ENCODE data around the gene RAB11FIP4.

RAB11FIP4 gene

DNA sequence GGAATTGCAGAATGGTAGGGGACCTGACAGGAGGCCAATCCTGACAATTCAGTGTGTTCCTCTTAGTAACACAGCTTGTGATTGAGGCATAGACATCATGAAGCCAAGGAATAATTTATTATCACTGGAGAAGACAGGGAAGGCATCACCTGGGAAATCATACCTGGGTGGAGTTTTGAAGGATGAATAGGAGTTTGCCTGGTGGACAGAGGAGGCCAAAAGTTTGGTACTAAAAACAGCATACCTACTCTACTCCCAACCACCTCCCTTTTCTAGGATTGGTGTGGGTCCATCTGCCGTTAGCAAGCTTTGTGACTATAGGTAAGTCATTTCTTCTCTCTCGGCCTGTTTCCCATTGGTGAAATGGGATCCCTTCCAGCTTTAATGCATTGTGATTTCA lies 88.0 kb downstream of the RAB11FIP4 start:
- DNase-seq (ENCODE audit: low spot score), result no peak
- H3K4me1 Mint-ChIP-seq (ENCODE audit: low read depth), result no peaks in the 10 kb centered on the region
- H3K27ac Mint-ChIP-seq, result no peak overlapping the region
- H3K27me3 Mint-ChIP-seq (ENCODE audit: low read depth), result peaks cover 6% of the 10 kb centered on the region
- H3K4me3 Mint-ChIP-seq, result no peak overlapping the region
- no peaks in the 10 kb centered on the region for H3K9me3 Mint-ChIP-seq
- H3K36me3 Mint-ChIP-seq (ENCODE audit: low read depth), result no peaks in the 10 kb centered on the region

DNA sequence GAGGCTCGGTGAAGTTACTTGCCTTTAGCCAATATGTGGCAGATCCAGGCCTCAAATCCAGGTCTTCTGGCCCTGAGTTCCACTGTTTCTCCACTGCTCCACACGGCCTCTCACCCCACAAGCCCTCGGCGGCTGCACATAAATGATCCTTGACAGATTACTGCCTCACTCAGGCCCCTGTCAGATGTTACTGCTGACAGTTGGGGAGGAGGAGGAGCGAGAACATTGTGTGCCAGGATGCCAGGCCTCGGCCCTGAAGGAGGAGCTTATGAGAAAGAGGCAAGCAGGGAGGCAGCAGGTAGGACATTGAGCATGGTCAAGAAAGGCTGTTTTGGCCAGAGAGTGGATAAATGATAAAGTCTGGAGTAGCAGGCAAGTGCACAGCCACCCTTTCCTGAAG lies 88.6 kb downstream of the RAB11FIP4 start:
- Mint-ChIP-seq H3K27ac (no peak overlapping the region), H3K27me3 (ENCODE audit: low read depth) (peaks cover under 1% of the 10 kb centered on the region), H3K4me3 (no peak overlapping the region), H3K9me3 (no peaks in the 10 kb centered on the region), H3K4me1 (ENCODE audit: low read depth) (no peaks in the 10 kb centered on the region), H3K36me3 (ENCODE audit: low read depth) (no peaks in the 10 kb centered on the region)
- no peak for DNase-seq (ENCODE audit: low spot score)

DNA sequence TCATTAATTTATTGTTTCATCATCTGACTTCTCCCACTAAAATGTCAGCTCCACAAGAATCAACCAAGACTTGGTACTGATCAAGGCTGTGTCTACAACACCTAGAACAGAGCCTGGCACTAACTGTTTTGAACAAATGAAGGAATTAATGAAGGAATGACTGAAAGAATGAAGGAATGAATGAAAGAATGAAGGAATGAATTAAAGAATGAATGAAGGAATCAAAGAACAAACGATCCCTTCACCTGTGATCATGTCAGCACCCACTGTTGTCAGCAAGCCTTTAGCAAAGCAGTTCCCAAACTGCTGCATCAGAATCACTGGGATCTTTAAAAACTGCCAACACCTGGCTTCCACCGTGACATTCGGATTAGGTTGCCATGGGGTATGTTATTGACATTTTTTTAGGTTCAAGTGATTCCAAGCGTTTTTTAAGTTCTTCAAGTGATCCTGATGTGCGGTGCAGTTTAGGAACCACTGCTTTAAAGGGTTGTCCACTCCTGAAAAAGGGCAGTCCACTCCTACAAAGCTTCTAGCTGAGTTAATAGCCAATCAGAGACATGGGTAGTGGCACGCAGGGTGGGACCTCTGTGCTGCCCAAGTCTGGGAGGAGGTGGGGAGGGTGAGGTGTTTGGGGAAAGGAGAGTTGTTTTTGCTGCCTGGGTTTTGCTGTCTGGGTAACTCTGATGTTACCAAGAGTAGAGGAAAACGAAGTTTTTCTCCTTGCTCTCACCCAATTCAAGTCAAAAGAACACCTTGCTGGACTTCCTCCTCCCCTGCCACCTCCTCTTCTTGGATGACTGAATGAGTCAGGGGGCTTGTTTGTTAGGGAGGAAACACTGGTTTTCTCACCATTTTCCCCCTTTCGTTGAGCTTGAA lies 89.7 kb downstream of the RAB11FIP4 start:
- H3K9me3 Mint-ChIP-seq, result no peaks in the 10 kb centered on the region

DNA sequence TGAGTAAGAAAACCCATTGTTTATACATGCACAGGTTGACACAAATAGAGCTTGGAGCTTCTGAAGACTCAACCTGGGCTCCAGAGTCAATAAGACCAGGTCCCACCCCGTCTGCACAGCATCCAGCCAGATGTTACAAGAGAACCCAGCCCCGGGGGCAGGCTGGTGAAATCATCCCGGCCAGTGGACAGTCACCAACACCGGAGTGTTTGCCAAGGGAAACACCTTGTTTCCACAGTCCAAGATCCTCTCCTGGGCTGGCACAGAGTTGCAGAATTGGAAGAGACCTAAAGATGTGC lies 90.3 kb downstream of the RAB11FIP4 start:
- H3K4me3 Mint-ChIP-seq, result no peak overlapping the region
- no peaks in the 10 kb centered on the region for H3K27me3 Mint-ChIP-seq (ENCODE audit: low read depth)
- no peaks in the 10 kb centered on the region for H3K36me3 Mint-ChIP-seq (ENCODE audit: low read depth)
- DNase-seq (ENCODE audit: low spot score), result no peak
- no peaks in the 10 kb centered on the region for H3K9me3 Mint-ChIP-seq
- H3K4me1 Mint-ChIP-seq (ENCODE audit: low read depth), result no peaks in the 10 kb centered on the region
- no peak overlapping the region for H3K27ac Mint-ChIP-seq

More for the DNA sequence above, 89.7 kb downstream of the RAB11FIP4 start:
- H3K27ac Mint-ChIP-seq, result no peak overlapping the region
- no peaks in the 10 kb centered on the region for H3K4me1 Mint-ChIP-seq (ENCODE audit: low read depth)
- H3K27me3 Mint-ChIP-seq (ENCODE audit: low read depth), result no peaks in the 10 kb centered on the region
- H3K4me3 Mint-ChIP-seq, result no peak overlapping the region
- H3K36me3 Mint-ChIP-seq (ENCODE audit: low read depth), result no peaks in the 10 kb centered on the region
- DNase-seq (ENCODE audit: low spot score), result no peak

DNA sequence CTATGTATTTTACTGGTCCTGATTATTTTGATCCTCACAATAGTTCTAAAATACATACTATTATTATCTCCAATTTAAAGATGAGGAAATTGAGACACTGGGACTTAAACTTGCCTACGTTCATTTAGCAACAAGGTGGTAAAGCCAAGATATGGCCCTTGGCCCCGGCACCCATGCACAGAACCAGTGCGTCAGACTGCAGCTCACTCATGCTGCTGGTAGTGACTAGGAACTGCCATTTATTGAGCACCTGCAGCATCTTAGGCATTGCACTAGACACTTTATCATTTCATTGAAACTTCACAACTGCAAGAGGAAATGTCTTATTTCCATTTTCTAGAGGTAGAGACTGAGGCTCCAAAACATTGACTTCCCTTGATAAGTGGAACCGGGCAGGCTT lies 93.3 kb downstream of the RAB11FIP4 start:
- no peaks in the 10 kb centered on the region for H3K36me3 Mint-ChIP-seq (ENCODE audit: low read depth)
- no peak for DNase-seq (ENCODE audit: low spot score)
- H3K4me3 Mint-ChIP-seq, result no peak overlapping the region
- no peak overlapping the region for H3K27ac Mint-ChIP-seq
- no peaks in the 10 kb centered on the region for H3K9me3 Mint-ChIP-seq
- no peaks in the 10 kb centered on the region for H3K27me3 Mint-ChIP-seq (ENCODE audit: low read depth)
- H3K4me1 Mint-ChIP-seq (ENCODE audit: low read depth), result peaks cover 20% of the 10 kb centered on the region

DNA sequence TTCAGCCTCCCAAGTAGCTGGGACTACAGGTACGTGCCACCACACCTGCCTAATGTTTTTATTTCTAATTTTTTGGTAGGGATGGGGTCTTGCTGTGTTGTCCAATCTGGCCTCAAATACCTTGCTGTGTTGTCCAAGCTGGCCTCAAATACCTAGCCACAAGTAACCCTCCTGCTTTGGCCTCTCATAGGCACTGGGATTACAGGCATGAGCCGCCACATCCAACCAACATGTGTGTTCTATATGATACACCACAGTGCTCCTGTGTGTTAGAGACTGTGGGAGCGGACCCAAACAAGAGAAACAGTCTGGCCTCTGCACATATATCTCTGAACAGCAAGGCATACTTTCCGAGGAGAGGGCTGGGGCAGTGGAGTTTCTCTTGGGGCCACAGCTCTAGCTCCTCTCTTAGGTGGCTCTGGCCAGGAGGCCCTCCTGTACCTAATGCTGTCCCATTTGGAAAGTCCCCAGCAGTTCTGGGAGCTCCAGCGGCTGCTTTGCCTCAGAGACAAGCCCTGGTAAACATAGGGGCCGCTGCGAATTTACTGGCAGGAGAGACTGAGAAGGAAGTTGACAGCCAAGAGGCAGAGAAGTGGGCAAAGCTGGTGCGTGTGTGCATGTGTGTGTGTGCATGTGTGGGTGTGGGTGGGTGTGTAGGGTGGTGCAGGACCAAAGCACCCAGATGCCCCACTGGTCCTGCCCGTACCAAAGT lies 95.0 kb downstream of the RAB11FIP4 start:
- Mint-ChIP-seq H3K9me3 (no peaks in the 10 kb centered on the region), H3K4me1 (ENCODE audit: low read depth) (peaks cover 32% of the 10 kb centered on the region), H3K4me3 (peak overlapping the region; percentile 83), H3K27ac (peak overlapping the region; percentile 63), H3K36me3 (ENCODE audit: low read depth) (no peaks in the 10 kb centered on the region), H3K27me3 (ENCODE audit: low read depth) (no peaks in the 10 kb centered on the region)
- DNase-seq (ENCODE audit: low spot score), result no peak

DNA sequence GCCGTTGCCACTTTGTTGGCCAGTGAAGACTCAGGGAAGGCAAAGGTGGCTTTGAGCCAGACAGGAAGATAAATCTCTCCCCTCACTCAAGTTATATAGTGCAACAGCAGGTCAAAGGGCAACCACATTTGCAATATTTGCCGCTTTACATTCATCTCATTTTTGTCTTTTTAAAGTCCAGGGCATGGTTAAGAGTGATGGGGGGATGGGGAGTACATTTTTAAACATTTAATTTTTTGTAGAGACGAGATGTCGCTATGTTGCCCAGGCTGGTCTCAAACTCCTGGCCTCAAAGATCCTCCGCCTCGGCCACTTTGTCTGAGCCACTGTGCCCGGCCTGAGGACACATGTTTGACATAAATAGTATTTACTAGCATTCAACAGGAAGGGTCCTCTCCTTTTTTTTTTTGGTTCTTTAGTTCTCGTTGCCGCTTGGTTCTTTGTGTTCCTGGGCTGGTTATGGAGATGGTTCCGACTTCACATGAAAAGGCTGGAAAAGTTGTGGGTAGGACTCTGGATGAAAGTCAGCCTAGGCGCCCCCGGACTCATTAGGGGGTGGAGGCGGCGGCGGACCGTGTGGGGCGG lies 95.7 kb downstream of the RAB11FIP4 start:
- Mint-ChIP-seq H3K4me1 (ENCODE audit: low read depth) (peaks cover 38% of the 10 kb centered on the region), H3K4me3 (peak overlapping the region; percentile 83), H3K27ac (peak overlapping the region; percentile 63), H3K27me3 (ENCODE audit: low read depth) (no peaks in the 10 kb centered on the region), H3K36me3 (ENCODE audit: low read depth) (no peaks in the 10 kb centered on the region), H3K9me3 (no peaks in the 10 kb centered on the region)
- DNase-seq (ENCODE audit: low spot score), result no peak

DNA sequence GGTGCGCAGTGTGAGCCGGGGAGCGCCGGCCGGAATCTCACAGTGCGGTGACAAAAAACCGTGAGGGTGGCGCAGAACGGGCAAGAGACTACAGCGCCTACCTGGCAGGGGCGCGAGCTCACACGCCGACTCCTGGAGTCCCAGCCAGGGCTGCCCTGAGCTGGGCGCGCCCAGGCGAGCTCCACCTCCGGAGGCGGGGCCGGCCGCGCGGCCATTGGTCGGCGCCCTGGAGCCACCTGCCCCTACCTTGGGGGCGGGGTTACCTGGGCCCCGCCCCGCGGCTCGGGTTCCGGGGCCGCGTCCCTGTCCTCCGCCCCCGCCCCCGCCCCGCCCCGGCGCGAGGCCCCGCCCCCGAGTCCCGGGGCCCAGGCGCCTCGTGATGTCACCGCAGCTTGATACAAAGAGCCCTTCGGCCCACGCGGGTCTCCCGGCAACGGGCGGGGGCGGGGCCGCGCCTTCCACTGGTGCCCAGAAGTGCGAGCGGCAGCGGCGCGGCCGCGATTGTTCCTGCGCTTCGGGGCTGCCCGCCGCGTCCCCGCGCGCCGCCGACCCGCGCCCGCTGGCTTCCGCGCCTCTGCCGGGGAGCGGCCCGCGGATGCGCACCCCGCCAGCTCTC lies 96.3 kb downstream of the RAB11FIP4 start:
- no peaks in the 10 kb centered on the region for H3K9me3 Mint-ChIP-seq
- no peaks in the 10 kb centered on the region for H3K36me3 Mint-ChIP-seq (ENCODE audit: low read depth)
- peak overlapping the region; percentile 83 for H3K4me3 Mint-ChIP-seq
- peak overlapping the region; percentile 63 for H3K27ac Mint-ChIP-seq
- H3K27me3 Mint-ChIP-seq (ENCODE audit: low read depth), result no peaks in the 10 kb centered on the region
- peaks cover 44% of the 10 kb centered on the region for H3K4me1 Mint-ChIP-seq (ENCODE audit: low read depth)
- DNase-seq (ENCODE audit: low spot score), result peak; percentile 90

DNA sequence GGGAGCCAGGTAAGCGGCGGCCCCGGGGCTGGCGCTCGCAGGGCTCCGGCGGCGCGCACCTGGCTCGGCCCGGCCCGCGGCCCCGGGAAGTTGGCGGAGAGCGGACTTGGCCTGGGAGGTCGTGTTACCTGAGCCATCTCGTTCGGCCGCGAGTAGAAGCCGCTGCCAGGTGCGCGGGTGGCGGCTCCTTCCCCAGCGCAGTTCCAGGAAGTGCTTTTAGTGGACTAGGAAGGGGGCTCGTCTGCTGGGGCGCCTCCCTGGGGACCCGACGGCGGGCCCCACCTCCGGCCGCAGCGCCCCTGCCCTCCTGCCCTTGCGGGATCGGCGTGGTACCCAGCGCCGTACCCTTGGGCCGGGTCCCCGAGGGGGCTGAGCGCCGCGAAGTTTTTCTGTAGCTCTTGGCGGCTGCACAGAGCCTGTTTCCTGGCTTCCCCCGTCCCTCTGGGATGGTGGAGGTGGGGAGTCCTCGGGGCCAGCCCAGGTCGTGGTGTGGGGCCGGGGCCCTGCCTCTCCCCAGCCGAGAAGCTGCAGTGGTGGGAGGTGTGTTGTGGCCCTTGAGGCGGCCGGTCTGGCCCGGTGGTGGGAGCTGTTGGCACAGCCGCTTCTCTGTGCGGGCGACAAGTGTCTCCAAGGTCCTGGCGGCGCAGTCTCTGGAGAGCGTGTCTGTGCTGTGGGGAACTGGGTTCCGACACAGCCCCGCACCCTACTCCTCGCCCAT lies 96.9 kb downstream of the RAB11FIP4 start:
- no peaks in the 10 kb centered on the region for H3K9me3 Mint-ChIP-seq
- peak overlapping the region; percentile 81 for H3K27ac Mint-ChIP-seq
- H3K4me1 Mint-ChIP-seq (ENCODE audit: low read depth), result peaks cover 50% of the 10 kb centered on the region
- DNase-seq (ENCODE audit: low spot score), result peak; percentile 20
- no peaks in the 10 kb centered on the region for H3K36me3 Mint-ChIP-seq (ENCODE audit: low read depth)
- H3K4me3 Mint-ChIP-seq, result peak overlapping the region; percentile 92
- H3K27me3 Mint-ChIP-seq (ENCODE audit: low read depth), result no peaks in the 10 kb centered on the region

DNA sequence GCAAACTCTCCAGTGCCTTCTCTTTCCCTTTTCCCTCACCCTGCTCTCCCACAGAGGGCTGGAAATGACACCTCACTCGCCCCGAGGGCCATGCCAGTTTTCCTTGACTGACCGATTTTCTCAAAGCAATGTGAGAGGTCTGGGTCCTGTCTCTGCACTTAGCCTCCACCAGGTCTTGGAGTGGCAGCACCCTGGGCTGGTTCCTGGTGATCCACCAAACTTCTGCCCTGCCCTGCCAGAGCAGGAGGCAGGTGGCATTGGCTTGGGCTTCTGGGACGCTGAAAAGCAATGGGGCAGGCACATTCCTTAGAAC lies 97.5 kb downstream of the RAB11FIP4 start:
- H3K27me3 Mint-ChIP-seq (ENCODE audit: low read depth), result no peaks in the 10 kb centered on the region
- H3K4me1 Mint-ChIP-seq (ENCODE audit: low read depth), result peaks cover 55% of the 10 kb centered on the region
- H3K36me3 Mint-ChIP-seq (ENCODE audit: low read depth), result no peaks in the 10 kb centered on the region
- peak overlapping the region; percentile 92 for H3K4me3 Mint-ChIP-seq
- DNase-seq (ENCODE audit: low spot score), result no peak
- peak overlapping the region; percentile 81 for H3K27ac Mint-ChIP-seq
- no peaks in the 10 kb centered on the region for H3K9me3 Mint-ChIP-seq

DNA sequence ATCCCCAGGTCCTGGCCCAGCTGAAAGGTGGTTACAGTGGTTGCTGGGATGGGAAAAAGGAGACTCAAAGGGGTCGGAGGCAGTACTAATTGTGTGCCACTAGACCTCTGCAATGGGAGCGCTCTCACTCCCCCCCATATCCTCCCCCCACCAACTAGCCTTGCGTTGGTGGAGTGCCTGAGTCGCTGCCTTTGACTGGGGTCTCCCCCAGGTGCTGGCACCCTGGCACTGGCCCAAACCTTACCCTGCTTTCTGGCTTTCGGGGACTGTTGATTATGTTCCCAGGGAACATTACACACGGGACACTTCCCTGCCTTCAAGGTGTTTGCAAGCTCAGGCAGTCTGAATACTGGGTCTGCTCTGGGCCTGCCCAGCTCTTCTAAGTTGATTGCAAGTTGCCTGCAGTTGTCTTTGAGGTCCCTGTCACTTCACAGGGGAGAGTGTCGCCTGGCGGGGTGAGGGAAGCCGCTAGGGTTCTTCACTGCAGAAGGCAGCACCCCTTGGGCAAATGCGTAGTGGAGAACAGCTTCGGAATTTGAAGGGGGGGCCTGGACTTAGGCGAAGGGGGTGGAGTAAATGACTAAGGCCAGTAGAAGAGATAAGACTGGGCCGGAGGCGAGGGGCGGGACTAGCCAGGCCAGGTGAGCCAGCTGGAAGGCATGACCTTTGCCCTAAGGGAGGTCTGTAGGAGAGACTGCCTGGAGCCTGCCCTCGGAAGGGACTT lies 98.0 kb downstream of the RAB11FIP4 start:
- Mint-ChIP-seq H3K9me3 (no peaks in the 10 kb centered on the region), H3K36me3 (ENCODE audit: low read depth) (no peaks in the 10 kb centered on the region), H3K27ac (peak overlapping the region; percentile 63), H3K4me3 (peak overlapping the region; percentile 92), H3K27me3 (ENCODE audit: low read depth) (no peaks in the 10 kb centered on the region), H3K4me1 (ENCODE audit: low read depth) (peaks cover 59% of the 10 kb centered on the region)
- DNase-seq (ENCODE audit: low spot score), result no peak

DNA sequence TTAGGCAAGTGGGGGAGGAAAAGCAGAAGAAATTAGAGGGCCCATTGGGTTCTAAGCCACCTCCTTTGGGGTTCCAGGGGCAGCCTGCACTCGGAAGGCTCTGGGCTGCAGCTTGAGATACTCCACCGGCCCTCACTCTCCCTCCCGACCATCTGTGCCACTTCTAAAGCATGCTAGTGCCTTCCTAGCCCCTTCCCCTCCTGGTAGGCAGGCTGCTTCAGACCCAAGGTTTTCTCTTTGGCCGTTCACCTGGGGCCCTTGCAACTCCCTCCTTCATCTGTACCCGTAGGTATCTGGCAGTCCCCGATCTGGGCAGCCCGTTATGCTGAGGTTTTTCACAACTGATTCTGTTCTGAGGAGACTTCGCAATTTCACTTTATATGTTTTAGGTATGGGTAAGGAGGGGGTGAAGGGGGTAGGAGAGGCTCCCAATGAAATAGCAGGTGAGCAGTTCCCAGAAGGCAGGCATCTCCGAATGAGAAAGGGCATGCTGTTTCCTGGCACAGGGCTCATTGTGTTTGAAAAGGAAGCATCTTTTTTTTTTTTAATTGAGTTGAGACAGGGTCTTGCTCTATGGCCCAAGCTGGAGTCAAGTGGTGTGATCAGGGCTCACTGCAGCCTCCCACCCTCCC lies 98.7 kb downstream of the RAB11FIP4 start:
- no peak for DNase-seq (ENCODE audit: low spot score)
- Mint-ChIP-seq H3K27ac (peak overlapping the region; percentile 63), H3K27me3 (ENCODE audit: low read depth) (no peaks in the 10 kb centered on the region), H3K4me1 (ENCODE audit: low read depth) (peaks cover 63% of the 10 kb centered on the region), H3K36me3 (ENCODE audit: low read depth) (no peaks in the 10 kb centered on the region), H3K9me3 (no peaks in the 10 kb centered on the region), H3K4me3 (peak overlapping the region; percentile 92)
